22Rv1 (cell line): ENCODE measurements around the gene RIBC2.

Experiments
- ZFX ChIP-seq: fragments of 450-650 bp; IDR thresholded peaks from 2 replicates; pipeline ENCODE4 v1.6.1; 2017; ENCODE audit warnings: antibody characterized with exemption, borderline replicate concordance
- TF ChIP-seq, protein P1 (sequence below): fragments of 450-650 bp; IDR thresholded peaks from 2 replicates; pipeline ENCODE4 v1.5.1; 2017; ENCODE audit warnings: mild to moderate bottlenecking

DNA sequence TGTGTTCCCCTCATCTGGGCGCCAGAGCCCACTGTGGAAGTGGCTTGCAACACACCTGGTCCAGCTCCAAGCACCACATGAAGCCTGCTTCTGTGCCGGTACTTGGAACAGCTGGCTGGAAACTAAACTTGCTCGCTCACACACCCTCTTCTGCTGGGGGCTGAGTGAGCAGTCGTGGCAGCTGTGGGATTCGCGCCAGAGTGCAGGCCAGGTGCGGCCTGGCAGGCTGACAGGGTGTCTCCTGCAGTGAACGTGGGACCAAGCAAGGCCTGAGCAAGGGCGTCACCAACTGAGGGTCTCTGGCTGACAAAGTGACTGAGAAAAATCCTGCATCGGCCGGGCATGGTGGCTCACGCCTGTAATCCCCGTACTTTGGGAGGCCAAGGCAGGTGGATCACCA, 15.3 kb upstream of the RIBC2 start:
- TF ChIP-seq, protein P1, sequence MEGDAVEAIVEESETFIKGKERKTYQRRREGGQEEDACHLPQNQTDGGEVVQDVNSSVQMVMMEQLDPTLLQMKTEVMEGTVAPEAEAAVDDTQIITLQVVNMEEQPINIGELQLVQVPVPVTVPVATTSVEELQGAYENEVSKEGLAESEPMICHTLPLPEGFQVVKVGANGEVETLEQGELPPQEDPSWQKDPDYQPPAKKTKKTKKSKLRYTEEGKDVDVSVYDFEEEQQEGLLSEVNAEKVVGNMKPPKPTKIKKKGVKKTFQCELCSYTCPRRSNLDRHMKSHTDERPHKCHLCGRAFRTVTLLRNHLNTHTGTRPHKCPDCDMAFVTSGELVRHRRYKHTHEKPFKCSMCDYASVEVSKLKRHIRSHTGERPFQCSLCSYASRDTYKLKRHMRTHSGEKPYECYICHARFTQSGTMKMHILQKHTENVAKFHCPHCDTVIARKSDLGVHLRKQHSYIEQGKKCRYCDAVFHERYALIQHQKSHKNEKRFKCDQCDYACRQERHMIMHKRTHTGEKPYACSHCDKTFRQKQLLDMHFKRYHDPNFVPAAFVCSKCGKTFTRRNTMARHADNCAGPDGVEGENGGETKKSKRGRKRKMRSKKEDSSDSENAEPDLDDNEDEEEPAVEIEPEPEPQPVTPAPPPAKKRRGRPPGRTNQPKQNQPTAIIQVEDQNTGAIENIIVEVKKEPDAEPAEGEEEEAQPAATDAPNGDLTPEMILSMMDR, result no peak
- TF ChIP-seq ZFX, result no peak
